GM12874 (cell line): ENCODE data around the gene NINJ1.

Experiments used
- CTCF ChIP-seq: IDR thresholded peaks from 2 replicates; pipeline ENCODE4 v1.5.1; 2011; ENCODE audit warnings: low read depth, mild to moderate bottlenecking, control low read depth, low read length, moderate library complexity; ENCODE audit not compliant: insufficient read depth

Gene NINJ1

GRCh38 chr9:93134015-93134739 is at the start of gene NINJ1:
Gene NINJ1, minus strand, starts transcription at chr9:93134251. Its CDS starts 34 bp downstream, at chr9:93134217.
- TF ChIP-seq CTCF, result no peak

- TF ChIP-seq CTCF, result no peak
Measured at GRCh38 chr9:93183131-93183662, 49.1 kb upstream of the NINJ1 start.

GRCh38 chr9:93182572-93182971 is 48.5 kb upstream of the NINJ1 start:
- no peak for TF ChIP-seq CTCF

GRCh38 chr9:93181672-93182435 is 47.8 kb upstream of the NINJ1 start:
- no peak for TF ChIP-seq CTCF

- TF ChIP-seq CTCF, result no peak
Measured at GRCh38 chr9:93180938-93181337, 46.9 kb upstream of the NINJ1 start.

GRCh38 chr9:93178851-93179786 is 45.1 kb upstream of the NINJ1 start:
- TF ChIP-seq CTCF, result no peak
